GM04503 (cell line): Measurements from ENCODE around the gene FGD3.
"Not testable (repeated sequence)": the region's sequence is repeated elsewhere in the genome, so short reads cannot be mapped to it uniquely, and the experiment has no call there.

Experiments used
- DNase-seq: peaks from one replicate; pipeline ENCODE4 v3.0.0-alpha.2; 2012; ENCODE audit warnings: low read depth

Gene FGD3, protein sequence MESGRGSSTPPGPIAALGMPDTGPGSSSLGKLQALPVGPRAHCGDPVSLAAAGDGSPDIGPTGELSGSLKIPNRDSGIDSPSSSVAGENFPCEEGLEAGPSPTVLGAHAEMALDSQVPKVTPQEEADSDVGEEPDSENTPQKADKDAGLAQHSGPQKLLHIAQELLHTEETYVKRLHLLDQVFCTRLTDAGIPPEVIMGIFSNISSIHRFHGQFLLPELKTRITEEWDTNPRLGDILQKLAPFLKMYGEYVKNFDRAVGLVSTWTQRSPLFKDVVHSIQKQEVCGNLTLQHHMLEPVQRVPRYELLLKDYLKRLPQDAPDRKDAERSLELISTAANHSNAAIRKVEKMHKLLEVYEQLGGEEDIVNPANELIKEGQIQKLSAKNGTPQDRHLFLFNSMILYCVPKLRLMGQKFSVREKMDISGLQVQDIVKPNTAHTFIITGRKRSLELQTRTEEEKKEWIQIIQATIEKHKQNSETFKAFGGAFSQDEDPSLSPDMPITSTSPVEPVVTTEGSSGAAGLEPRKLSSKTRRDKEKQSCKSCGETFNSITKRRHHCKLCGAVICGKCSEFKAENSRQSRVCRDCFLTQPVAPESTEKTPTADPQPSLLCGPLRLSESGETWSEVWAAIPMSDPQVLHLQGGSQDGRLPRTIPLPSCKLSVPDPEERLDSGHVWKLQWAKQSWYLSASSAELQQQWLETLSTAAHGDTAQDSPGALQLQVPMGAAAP

DNA sequence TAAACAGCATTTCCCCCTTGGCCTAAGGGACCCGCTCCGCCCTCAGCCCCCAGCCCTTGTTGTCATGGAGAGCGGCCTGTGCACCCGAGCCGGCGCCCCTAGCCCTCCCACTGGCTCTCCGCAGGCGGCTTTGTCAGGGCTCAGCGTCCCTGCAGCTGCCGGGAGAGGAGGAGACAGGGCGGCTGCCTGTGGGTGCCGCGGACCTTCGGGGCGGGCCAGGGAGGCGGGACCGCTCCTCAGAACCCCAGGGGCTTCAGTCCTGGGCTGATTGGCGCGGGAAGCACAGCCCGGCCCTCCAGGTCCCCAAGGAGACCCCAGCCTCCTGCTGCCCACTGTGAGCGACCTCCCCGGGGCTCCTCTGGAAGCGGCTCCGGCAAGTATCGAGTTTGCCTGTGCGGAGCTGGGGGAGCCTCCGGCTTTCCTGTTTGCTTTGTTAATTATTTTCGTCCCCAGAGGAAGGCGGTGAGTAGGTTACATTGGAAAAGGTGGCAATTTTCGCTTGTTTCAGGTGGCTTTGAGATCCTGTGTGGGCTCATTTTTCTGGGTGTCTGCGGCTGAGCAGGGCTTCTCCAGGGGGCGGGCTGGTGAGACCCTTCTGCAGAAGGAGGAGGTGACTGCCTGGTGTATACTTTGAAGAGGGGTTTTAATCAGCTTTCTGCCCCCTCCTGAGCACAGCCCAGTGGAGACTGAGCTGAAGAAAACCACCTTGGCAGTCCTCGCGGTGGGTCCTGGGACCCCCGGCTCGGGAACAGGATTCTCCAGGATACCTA is at the start of gene FGD3:
TSS of gene FGD3 (plus strand) at position 256 of the 770 bp plus-strand sequence. CDS start 28,734 bp downstream, outside the sequence.
- DNase-seq, result no peak

GRCh38 chr9:92905137-92905536 is 42.2 kb upstream of the FGD3 start:
- DNase-seq, result not testable (repeated sequence)

- no peak for DNase-seq
These were observed 35.5 kb upstream of the FGD3 start for GRCh38 chr9:92911511-92912475.

DNA sequence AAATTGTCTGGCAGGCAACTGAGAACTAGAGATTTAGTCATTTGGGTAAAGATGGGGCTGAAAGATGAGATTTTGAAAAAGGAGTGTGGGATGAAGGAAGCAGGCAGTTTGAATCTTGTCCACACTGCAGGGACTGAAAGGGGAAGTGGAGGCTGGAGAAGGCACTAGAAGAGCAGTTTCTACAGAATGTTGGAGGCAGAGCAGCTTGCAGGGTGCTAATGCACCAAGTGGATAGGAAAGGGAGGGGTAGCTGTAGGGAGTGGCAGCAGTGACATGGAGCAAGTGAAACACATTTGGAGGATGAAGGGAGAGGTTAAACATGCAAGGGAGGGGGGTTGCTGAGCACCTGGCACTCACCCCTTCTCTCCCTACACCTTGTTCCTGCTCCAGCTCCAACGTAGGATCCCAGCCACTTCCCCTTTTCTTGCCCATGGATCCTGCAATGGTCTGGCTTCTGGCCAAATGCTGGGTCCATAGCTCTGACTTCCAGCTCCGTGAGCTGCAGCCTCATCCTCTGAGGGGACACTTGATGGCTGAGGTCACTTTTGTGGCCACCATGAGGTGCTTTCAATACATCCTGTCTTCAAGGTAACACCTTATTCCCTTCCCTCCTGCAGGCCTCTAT is 30.0 kb upstream of the FGD3 start:
- DNase-seq, result no peak

DNA sequence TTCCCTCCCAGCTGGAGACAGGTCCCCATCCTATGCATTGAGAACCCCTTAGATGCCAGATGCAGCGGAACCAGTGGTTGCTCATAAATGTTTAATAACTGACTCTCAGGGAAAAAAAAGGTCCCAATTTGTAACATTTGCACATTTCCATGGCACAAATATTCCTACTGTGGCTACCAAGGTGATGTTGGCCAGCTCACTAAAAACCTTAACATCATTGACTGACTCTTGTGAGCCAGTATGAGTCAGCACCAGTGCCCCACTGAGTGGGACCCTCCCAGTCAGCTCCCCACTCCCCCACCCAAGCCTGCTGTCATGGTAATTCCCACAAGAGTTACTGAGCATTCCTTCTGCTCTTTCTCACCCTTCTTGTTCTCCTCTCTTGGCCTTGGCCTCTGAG is 26.9 kb upstream of the FGD3 start:
- DNase-seq, result no peak

GRCh38 chr9:92931606-92932005 is 15.7 kb upstream of the FGD3 start:
- no peak for DNase-seq

DNA sequence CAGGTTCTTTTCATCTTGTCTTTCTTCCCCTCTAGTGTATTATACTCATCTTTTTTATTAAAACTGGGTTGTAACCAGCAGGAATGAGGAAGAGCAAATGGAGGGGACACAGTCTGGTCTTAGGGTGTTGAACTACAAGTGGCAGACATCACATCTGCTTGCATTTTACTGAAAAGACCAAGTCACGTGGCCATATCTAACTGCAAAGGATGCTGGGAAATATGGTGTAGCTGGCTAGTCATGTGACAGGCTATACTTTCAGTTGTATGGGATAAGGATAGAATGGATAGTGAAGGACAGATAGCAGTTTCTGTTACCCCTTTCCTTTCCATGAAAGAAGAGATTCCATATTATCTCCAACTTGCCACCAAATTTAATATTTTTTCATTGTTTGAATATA is 13.0 kb upstream of the FGD3 start:
- no peak for DNase-seq

DNA sequence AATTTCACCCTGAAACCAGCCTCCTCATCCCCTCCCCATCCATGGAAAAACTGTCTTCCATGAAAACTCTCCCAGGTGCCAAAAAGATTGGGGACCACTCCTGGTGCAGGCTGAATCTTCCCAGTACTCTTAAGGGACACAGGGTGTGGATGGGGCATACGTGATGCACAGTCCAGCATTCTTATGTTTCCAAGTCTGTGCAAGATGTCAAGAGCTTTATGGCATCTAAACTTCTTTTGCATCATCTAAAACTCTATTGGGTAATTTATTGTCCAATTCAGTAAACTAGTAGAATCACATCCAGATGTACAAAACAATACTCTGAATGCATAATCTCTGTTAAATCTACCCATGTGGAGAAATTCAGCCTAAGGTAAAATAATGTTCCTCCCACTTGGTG is 9.3 kb upstream of the FGD3 start:
- DNase-seq, result no peak

- no peak for DNase-seq
These were observed 5.5 kb upstream of the FGD3 start for GRCh38 chr9:92941861-92942260.

DNA sequence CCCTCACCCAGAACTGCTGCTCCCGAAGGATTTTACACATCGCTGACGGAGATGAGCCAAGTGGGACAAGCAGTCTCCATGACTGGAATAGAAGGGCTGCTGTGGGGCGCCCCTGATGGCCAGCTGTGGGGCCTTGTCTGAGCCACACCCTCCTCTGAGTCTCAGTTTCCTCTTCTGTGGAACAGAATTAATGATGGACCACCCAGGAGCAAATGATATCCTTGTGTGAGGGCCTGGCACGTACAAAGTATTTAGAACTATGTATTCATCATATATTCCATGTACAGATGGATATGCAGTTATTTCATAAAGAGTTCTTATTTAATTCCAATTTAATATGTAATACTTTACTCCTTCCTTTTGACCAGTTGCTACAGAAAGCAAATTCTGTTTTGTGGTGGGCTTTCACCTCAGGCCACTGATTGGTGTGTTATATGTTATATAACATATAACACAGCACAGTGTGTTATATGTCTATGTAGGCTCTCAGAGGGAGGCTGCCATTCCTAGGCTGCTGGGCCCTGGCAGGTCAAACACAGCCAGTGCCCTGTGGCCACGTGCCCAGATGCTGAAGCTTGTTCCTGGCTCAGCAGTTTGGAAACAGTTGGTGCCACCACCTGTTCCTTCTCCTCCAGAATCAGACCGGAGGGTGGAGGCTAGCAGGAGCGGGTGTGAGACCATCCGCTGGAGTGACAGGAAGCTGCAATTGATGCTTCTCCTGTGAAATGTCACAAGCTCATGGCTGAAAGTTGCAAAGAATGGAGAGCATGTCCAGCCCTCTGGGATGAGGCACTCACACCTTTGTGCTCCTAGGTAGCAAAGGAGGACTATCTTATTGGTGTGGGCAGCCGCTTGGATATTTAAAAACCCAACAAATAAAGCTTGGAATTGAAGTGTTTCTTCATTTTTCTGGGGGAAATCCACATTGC is 4.4 kb upstream of the FGD3 start:
- no peak for DNase-seq

- no peak for DNase-seq
These were observed 2.4 kb upstream of the FGD3 start for GRCh38 chr9:92944921-92945320.

DNA sequence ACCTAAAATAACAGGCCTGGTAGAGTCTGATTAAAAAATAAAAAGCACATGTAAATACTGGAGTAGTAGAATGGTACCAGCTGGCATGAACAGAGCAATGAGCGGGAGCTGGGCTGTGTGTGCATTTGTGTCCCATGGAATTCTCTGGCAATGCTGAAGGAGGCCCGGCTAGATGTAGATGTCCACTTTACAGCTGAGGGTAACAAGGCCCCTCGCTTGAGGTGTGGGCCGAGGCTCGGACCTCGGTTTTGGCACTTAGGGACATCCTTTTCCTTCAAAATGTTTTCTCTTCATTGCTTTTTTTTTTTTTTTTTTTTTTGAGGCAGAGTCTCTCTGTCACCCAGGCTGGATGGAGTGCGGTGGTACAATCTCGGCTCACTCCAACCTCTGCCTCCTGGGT is 1.5 kb upstream of the FGD3 start:
- no peak for DNase-seq

DNA sequence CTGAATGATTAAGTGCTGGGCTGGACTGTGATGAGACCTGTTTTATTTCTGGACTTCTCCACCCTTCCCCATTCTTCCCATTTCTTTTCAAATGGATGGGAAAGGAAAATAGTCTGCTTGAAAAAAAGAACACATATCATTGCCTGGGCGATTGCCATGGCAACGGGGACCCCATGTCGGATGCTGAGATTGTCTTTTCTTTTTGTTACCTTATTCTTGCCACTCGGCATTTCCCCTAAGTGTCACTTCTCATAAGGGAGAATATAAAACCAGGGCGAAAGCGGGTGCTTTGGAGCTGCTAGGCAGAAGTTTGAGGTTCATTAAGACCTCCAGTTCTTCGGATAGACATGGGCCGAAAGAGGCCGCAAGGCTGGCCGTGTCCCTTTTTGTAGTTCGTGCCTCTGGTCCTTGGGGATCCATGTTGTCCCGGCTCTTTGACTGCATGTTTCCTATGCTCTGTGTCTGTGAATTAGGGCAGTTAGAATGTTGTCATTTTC is 763 bp downstream of the FGD3 start:
- DNase-seq, result no peak

DNA sequence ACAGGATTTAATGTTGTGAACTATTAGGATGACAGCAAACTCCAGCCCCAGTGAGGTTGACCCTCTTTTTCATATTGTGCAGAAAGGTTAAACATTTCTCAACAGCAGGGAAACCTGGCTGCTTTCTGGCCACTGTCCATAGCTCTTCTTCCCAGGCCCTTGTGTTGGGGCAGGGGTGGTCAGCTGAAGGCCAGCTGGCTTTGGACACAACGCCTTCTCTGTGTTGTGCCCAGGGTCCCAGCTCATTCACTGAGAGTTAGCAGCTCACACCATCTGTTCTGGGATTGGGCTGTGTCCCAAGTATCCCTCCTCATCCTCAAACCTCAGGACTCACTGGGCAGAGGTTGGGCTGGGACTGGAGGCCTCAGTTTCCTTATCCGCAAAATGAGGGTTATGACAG is 1.3 kb downstream of the FGD3 start:
- DNase-seq, result no peak

- no peak for DNase-seq
These were observed 2.1 kb downstream of the FGD3 start for GRCh38 chr9:92949266-92949982.

- no peak for DNase-seq
These were observed 3.1 kb downstream of the FGD3 start for GRCh38 chr9:92950359-92950955.

- DNase-seq, result no peak
These were observed 5.7 kb downstream of the FGD3 start for GRCh38 chr9:92952906-92953610.
